PC-9 (cell line): ENCODE results near the gene NUDT17. TPM values are rescaled to one million over a fixed set of nuclear protein-coding genes. Genes with fewer than 3 reads are reported as not detected.
"Not testable (repeated sequence)": the region's sequence is repeated elsewhere in the genome, so short reads cannot be mapped to it uniquely, and the experiment has no call there.

Experiments
- BruUV-seq: library from RNA; stranded (reverse); fragments of 400-500 nt; replicated peaks from 2 replicates; lab custom pipeline; 2021; lab: Mats Ljungman, UMichigan
- CTCF ChIA-PET: fragments of 300-600 bp; sonication (Branson Sonifier 250); formaldehyde crosslinking; loops from one replicate; lab custom pipeline; 2022; ENCODE audit warnings: antibody characterized with exemption; lab: Charles Lee
- POLR2A ChIA-PET: fragments of 300-600 bp; sonication (Branson Sonifier 250); formaldehyde crosslinking; loops from one replicate; lab custom pipeline; 2022; ENCODE audit warnings: antibody characterized with exemption; ENCODE audit not compliant: unreplicated experiment; lab: Charles Lee
- DNase-seq, 2 experiments: peaks; one replicate each; pipeline versions ENCODE4 v3.0.0 to v3.0.0-alpha.2; 2015 to 2022; ENCODE audit warnings: mixed read lengths in 1 of 2
- H2AFZ ChIP-seq: fragments of 200-600 bp; sonication (generic); 2 replicates; pipeline ENCODE4 v1.8.1; 2017; ENCODE audit warnings: antibody characterized with exemption
- H3F3A ChIP-seq: fragments of 200-600 bp; sonication (generic); 2 replicates; pipeline ENCODE4 v1.8.1; 2017; ENCODE audit warnings: antibody characterized with exemption, mild to moderate bottlenecking, low read depth; ENCODE audit not compliant: insufficient read depth
- H3K27ac ChIP-seq: fragments of 200-600 bp; sonication (generic); 2 replicates; pipeline ENCODE4 v1.6.1; 2016; ENCODE audit warnings: mixed run types
- H3K27me3 ChIP-seq: fragments of 200-600 bp; sonication (generic); 2 replicates; pipeline ENCODE4 v1.6.1; 2016; ENCODE audit warnings: low read depth, mixed run types; ENCODE audit not compliant: insufficient read depth
- H3K36me3 ChIP-seq: fragments of 200-600 bp; sonication (generic); 2 replicates; pipeline ENCODE4 v1.6.1; 2016; ENCODE audit warnings: low read depth, mixed run types
- H3K4me1 ChIP-seq: fragments of 200-600 bp; sonication (generic); replicated peaks from 2 replicates; pipeline ENCODE4 v1.6.1; 2016; ENCODE audit warnings: mixed run types; ENCODE audit not compliant: insufficient read depth
- H3K4me2 ChIP-seq: fragments of 200-600 bp; sonication (generic); 2 replicates; pipeline ENCODE4 v1.6.1; 2017; ENCODE audit warnings: mixed run types
- H3K4me3 ChIP-seq: fragments of 200-600 bp; sonication (generic); 2 replicates; pipeline ENCODE4 v1.6.1; 2016; ENCODE audit warnings: mixed run types
- H3K79me2 ChIP-seq: fragments of 200-600 bp; sonication (generic); 2 replicates; pipeline ENCODE4 v1.6.1; 2017; ENCODE audit warnings: low read depth, mixed run types
- H3K9me2 ChIP-seq: fragments of 200-600 bp; sonication (generic); 2 replicates; pipeline ENCODE4 v1.8.1; 2017; ENCODE audit warnings: mild to moderate bottlenecking; ENCODE audit not compliant: insufficient read depth
- H3K9me3 ChIP-seq: fragments of 200-600 bp; sonication (generic); 2 replicates; pipeline ENCODE4 v1.8.1; 2016; ENCODE audit warnings: low read depth; ENCODE audit not compliant: insufficient read depth
- H4K20me1 ChIP-seq: fragments of 200-600 bp; sonication (generic); 2 replicates; pipeline ENCODE4 v1.8.1; 2017; ENCODE audit not compliant: insufficient read depth
- EZH2 ChIP-seq: fragments of 200-600 bp; sonication (generic); IDR thresholded peaks from 2 replicates; pipeline ENCODE4 v1.8.0; 2017; ENCODE audit warnings: antibody characterized with exemption, low read depth
- intact Hi-C: fragments of 100-400 bp; cut with micrococcal nuclease; formaldehyde crosslinking; loops from one replicate; pipeline ENCODE4 v1.10.0; 2022; ENCODE audit not compliant: unreplicated experiment
- total RNA-seq: library from RNA; stranded (reverse); gene quantifications from 2 replicates; pipeline ENCODE4 v1.2.3, GENCODE V29; 2021
- TF ChIP-seq, protein P1 (sequence below): fragments of 200-600 bp; sonication (generic); conservative IDR thresholded peaks from 2 replicates; pipeline ENCODE4 v1.6.1; 2017; ENCODE audit warnings: mixed run types, antibody characterized with exemption, mild to moderate bottlenecking, moderate library complexity

The NUDT17 gene
- total RNA-seq, 1 experiment from 2014 or later: 1.0 TPM

DNA sequence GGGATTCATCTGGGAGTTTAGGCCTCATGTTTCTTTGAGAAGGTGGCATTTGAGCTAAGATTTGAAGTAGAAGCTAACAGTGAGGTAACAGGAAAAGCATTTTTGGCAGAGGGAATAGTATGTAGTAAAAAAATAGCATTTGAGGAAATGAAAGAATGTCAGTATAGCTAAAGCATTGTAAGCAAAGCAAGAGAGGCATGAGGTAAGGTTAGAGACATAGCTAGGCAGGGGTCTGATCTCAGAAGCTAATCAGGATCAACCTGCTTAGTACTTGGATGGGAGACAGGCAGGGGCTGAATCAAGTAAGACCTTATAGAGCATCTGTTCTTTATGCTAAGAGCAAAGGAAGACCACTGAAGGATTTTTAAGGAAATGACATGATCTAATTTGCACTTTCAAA, 17.5 kb upstream of the NUDT17 start:
- no peak overlapping the region for H3K4me3 ChIP-seq
- no peaks in the 10 kb centered on the region for H3K9me3 ChIP-seq
- no peaks in the 10 kb centered on the region for H4K20me1 ChIP-seq
- H3K4me1 ChIP-seq: peaks cover 10% of the 10 kb centered on the region
- no peak for DNase-seq
- no peaks in the 10 kb centered on the region; the same call in 1 of the 2 replicates for H3F3A ChIP-seq
- H3K27ac ChIP-seq: no peak overlapping the region
- CTCF ChIA-PET: interaction anchor here (0.7 kb wide), 1 partner anchor 83 kb away, joined by 4 read pairs; no protein-coding TSS in a partner anchor
- H3K4me2 ChIP-seq: no peak overlapping the region
- no peaks in the 10 kb centered on the region for H3K27me3 ChIP-seq
- POLR2A ChIA-PET: no interaction called here
- BruUV-seq: no TSS peak
- H2AFZ ChIP-seq: no peak overlapping the region
- TF ChIP-seq EZH2: no peak
- TF ChIP-seq, protein P1, sequence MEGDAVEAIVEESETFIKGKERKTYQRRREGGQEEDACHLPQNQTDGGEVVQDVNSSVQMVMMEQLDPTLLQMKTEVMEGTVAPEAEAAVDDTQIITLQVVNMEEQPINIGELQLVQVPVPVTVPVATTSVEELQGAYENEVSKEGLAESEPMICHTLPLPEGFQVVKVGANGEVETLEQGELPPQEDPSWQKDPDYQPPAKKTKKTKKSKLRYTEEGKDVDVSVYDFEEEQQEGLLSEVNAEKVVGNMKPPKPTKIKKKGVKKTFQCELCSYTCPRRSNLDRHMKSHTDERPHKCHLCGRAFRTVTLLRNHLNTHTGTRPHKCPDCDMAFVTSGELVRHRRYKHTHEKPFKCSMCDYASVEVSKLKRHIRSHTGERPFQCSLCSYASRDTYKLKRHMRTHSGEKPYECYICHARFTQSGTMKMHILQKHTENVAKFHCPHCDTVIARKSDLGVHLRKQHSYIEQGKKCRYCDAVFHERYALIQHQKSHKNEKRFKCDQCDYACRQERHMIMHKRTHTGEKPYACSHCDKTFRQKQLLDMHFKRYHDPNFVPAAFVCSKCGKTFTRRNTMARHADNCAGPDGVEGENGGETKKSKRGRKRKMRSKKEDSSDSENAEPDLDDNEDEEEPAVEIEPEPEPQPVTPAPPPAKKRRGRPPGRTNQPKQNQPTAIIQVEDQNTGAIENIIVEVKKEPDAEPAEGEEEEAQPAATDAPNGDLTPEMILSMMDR: no peak
- H3K9me2 ChIP-seq: no peaks in the 10 kb centered on the region
- intact Hi-C loops: no loop called here
- peaks cover 20% of the 10 kb centered on the region for H3K79me2 ChIP-seq
- H3K36me3 ChIP-seq: peaks cover 42% of the 10 kb centered on the region

DNA sequence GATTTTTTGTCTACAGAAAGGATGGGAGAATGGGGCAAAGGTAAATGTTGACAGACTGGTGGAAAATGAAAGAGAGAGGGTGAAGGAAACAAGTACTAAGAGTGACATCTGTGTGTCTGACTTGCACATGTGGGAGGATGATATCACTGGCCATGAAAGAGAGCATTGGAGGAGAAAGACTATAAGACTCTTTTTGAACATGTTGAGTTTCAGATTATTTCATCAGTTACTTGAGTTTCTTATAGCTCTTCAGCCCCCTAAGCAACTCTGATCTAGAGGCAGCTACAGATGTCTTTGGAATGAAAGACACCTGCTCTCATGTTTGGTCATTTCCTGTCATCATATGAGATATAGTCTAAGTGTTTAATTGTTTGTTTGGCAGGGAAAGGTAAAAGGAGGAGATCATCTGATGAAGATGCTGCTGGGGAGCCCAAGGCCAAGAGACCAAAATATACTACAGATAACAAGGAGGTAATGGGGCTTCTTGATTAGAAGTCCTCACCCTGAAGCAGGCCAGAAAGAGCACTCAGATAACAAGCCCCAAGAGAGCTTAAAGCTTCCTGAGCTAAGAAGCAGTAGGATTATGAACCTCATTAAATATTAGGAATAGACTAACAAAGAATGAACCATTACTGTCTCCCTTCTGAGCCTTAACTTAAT, 16.9 kb upstream of the NUDT17 start:
- ChIA-PET POLR2A (no interaction called here), CTCF (interaction anchor here (0.7 kb wide), 1 partner anchor 82 kb away, joined by 4 read pairs; no protein-coding TSS in a partner anchor)
- Histone ChIP-seq H2AFZ (no peak overlapping the region), H3K27ac (no peak overlapping the region), H3F3A (no peaks in the 10 kb centered on the region; the same call in 1 of the 2 replicates), H3K27me3 (no peaks in the 10 kb centered on the region), H3K4me3 (no peak overlapping the region), H3K36me3 (peaks cover 47% of the 10 kb centered on the region), H3K4me1 (peaks cover 10% of the 10 kb centered on the region), H3K4me2 (no peak overlapping the region), H3K9me3 (no peaks in the 10 kb centered on the region), H3K79me2 (peaks cover 20% of the 10 kb centered on the region), H3K9me2 (no peaks in the 10 kb centered on the region), H4K20me1 (no peaks in the 10 kb centered on the region)
- no TSS peak for BruUV-seq
- no peak for DNase-seq
- TF ChIP-seq, protein P1: no peak
- TF ChIP-seq EZH2: no peak
- intact Hi-C loops: no loop called here

DNA sequence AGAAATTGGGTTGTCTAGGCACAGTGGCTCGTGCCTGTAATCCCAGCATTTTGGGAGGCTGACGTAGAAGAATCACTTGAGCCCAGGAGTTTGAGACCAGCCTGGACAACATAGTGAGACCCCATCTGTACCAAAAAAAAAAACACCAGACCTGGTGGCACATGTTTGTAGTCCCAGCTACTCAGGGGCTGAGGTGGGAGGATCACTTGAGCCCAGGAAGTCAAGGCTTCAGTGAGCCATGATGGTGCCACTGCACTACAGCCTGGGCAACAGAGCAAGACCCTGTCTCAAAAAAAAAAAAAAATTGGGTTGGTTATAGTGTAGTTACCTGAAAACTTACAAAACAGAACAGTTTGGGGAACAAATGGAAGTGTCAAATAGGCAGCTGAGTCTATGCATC, 14.6 kb upstream of the NUDT17 start:
- H3K4me1 ChIP-seq, H3F3A ChIP-seq, intact Hi-C loops, H4K20me1 ChIP-seq, H3K27me3 ChIP-seq, H3K4me2 ChIP-seq, H3K9me3 ChIP-seq, CTCF ChIA-PET, DNase-seq, H3K9me2 ChIP-seq, H2AFZ ChIP-seq, BruUV-seq, H3K4me3 ChIP-seq, H3K27ac ChIP-seq, POLR2A ChIA-PET, H3K79me2 ChIP-seq: not testable (repeated sequence)
- peaks cover 52% of the 10 kb centered on the region for H3K36me3 ChIP-seq
